ENCODE results near the gene GRM6. TPM values are rescaled to one million over a fixed set of nuclear protein-coding genes. Genes with fewer than 3 reads are reported as not detected.

The GRM6 gene
- total RNA-seq, 1 experiment from 2014 or later = not detected

DNA sequence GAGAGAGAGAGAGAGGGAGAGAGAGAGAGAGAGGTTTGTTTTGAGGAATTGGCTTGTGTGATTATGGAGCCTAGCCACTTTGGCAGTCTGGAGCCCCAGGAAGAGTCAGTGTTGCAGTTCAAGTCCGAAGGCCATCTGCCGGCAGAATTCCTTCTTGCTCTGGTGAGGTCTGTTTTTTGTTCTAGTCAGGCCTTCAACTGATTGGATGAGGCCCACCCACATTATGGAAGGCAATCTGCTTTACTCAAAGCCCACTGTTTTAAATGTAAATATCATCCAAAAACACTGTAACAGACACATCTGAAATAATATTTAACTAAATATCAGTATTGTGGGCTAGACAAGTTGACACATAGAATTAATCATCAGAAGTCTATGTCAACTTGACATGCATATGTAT, 11.4 kb upstream of the GRM6 start:
- peaks cover 75 to 83% of the 10 kb centered on the region in 2 experiments for H3K9me3 Mint-ChIP-seq
- no peak overlapping the region for H3K56ac ChIP-seq (ENCODE audit: insufficient read length, low read depth, low read length)

More for the DNA sequence above, 11.4 kb upstream of the GRM6 start:
- Histone ChIP-seq H4K5ac (ENCODE audit: insufficient read length, low read depth, low read length) (no peak overlapping the region), H3K27me3 (ENCODE audit: insufficient read depth, low read length) (no peaks in the 10 kb centered on the region), H4K20me1 (ENCODE audit: control insufficient read depth, insufficient read depth, insufficient read length) (no peaks in the 10 kb centered on the region), H3K9me3 (ENCODE audit: control insufficient read depth, low read depth, low read length) (peaks cover 5% of the 10 kb centered on the region), H2BK5ac (ENCODE audit: insufficient read length, low read length) (no peak overlapping the region), H4K91ac (ENCODE audit: insufficient read length, low read depth, low read length) (no peak overlapping the region), H3K4me2 (ENCODE audit: insufficient read depth, insufficient read length, low read length) (no peak overlapping the region), H3K23me2 (ENCODE audit: insufficient read length, low read depth, low read length, poor library complexity, severe bottlenecking) (no peaks in the 10 kb centered on the region), H2AK5ac (ENCODE audit: insufficient read length, low read length) (no peak overlapping the region), H4K8ac (replicated peaks; ENCODE audit: insufficient read length, low read depth, low read length) (no peak overlapping the region), H3K14ac (ENCODE audit: insufficient read depth, low read length) (no peak overlapping the region), H3K4ac (ENCODE audit: low read depth, low read length) (no peak overlapping the region), H2BK15ac (ENCODE audit: low read depth, low read length) (no peak overlapping the region), H3T11ph (ENCODE audit: low read length) (no peak overlapping the region), H3K18ac (ENCODE audit: insufficient read length, low read depth, low read length) (no peak overlapping the region), H2BK12ac (ENCODE audit: insufficient read length, low read depth, low read length) (no peak overlapping the region), H3K4me1 (ENCODE audit: insufficient read depth, low read length) (no peaks in the 10 kb centered on the region), H3K79me1 (ENCODE audit: insufficient read depth, low read depth, low read length, poor library complexity, severe bottlenecking) (no peaks in the 10 kb centered on the region), H2BK20ac (ENCODE audit: low read depth, low read length, poor library complexity, severe bottlenecking) (no peak overlapping the region), H2BK120ac (ENCODE audit: low read depth, low read length, poor library complexity, severe bottlenecking) (no peak overlapping the region), H2AFZ (ENCODE audit: low read length) (no peak overlapping the region), H3K9ac (ENCODE audit: extremely low read depth, insufficient read length, low read length) (no peak overlapping the region), H3K23ac (ENCODE audit: insufficient read length, low read depth, low read length) (no peak overlapping the region), H3K79me2 (ENCODE audit: insufficient read depth, low read length) (no peaks in the 10 kb centered on the region; the same call in 1 of the 2 replicates), H3K27ac (ENCODE audit: insufficient read length, low read depth, low read length) (no peak overlapping the region)
- no CpG with 5 or more reads among the region's 2 CpGs for WGBS (ENCODE audit: extremely low coverage, insufficient read length, low lambda C conversion rate)
- peaks cover 3 to 6% (median 6%) of the 10 kb centered on the region in 3 experiments; a peak in 5 of 7 replicates for H3K36me3 Mint-ChIP-seq (ENCODE audit: insufficient read depth in 1 of 3, low read depth in 3 of 3)
- TF ChIP-seq, protein P1, sequence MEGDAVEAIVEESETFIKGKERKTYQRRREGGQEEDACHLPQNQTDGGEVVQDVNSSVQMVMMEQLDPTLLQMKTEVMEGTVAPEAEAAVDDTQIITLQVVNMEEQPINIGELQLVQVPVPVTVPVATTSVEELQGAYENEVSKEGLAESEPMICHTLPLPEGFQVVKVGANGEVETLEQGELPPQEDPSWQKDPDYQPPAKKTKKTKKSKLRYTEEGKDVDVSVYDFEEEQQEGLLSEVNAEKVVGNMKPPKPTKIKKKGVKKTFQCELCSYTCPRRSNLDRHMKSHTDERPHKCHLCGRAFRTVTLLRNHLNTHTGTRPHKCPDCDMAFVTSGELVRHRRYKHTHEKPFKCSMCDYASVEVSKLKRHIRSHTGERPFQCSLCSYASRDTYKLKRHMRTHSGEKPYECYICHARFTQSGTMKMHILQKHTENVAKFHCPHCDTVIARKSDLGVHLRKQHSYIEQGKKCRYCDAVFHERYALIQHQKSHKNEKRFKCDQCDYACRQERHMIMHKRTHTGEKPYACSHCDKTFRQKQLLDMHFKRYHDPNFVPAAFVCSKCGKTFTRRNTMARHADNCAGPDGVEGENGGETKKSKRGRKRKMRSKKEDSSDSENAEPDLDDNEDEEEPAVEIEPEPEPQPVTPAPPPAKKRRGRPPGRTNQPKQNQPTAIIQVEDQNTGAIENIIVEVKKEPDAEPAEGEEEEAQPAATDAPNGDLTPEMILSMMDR (conservative IDR thresholded peaks at IDR 0.05) = no peak
- peaks cover 6% of the 10 kb centered on the region for H3K27me3 Mint-ChIP-seq (ENCODE audit: low read depth)
- DNase-seq = no peak
- no peaks in the 10 kb centered on the region for H3K4me1 Mint-ChIP-seq
- no peak overlapping the region for H3K4me3 Mint-ChIP-seq
- no peak overlapping the region for H3K27ac Mint-ChIP-seq

Measured in H9 (cell line).